ENCODE measurements around the gene GGA1. TPM values are rescaled to one million over a fixed set of nuclear protein-coding genes. Genes with fewer than 3 reads are reported as not detected.

The GGA1 gene
- total and polyA plus RNA-seq, 9 of the 15 experiments (the other 6 are each of a cell fraction or from before 2014, with no cell fraction given): 1.5 to 69.5 (median 31.6) TPM

GRCh38 chr22:37663521-37664140, 55.0 kb downstream of the GGA1 start:
- Histone ChIP-seq H4K20me1 (replicated peaks; ENCODE audit: control insufficient read depth, insufficient read depth, low read length) (peaks cover 17% of the 10 kb centered on the region), H3K4me2 (ENCODE audit: insufficient read depth, low read length) (no peak overlapping the region), H3K9ac (ENCODE audit: insufficient read depth in 1 of 2, low read depth in 2 of 2, low read length in 2 of 2) (peak overlapping the region in 1 of 2 experiments; percentile 58; a peak in 1 of 4 replicates), H3K27me3 (ENCODE audit: control insufficient read depth in 2 of 2, insufficient read depth in 2 of 2, low read length in 2 of 2) (no peaks in the 10 kb centered on the region), H3K36me3 (ENCODE audit: control insufficient read depth, insufficient read depth, low read length) (peaks cover 60% of the 10 kb centered on the region; the same call in 2 of the 3 replicates), H2AFZ (ENCODE audit: low read depth, low read length) (no peak overlapping the region), H3K9me3 (replicated peaks; ENCODE audit: control insufficient read depth, insufficient read depth, low read depth, low read length) (no peaks in the 10 kb centered on the region), H3K9me1 (ENCODE audit: control insufficient read depth, insufficient read depth, low read length) (peaks cover 4% of the 10 kb centered on the region), H3K79me2 (ENCODE audit: control insufficient read depth, insufficient read depth, low read length) (peaks cover 68% of the 10 kb centered on the region), H3K27ac (ENCODE audit: extremely low read depth, low read depth, low read length) (no peak overlapping the region), H3K4me1 (replicated peaks in 1 of 2; ENCODE audit: control insufficient read depth in 2 of 2, insufficient read depth in 2 of 2, low read length in 2 of 2) (peaks cover 18 to 35% of the 10 kb centered on the region in 2 experiments), H3K4me3 (no peak overlapping the region)
- FAIRE-seq (no peak), ATAC-seq (no peak), DNase-seq (ENCODE audit: extremely low read depth in 1 of 4, low spot score in 3 of 4) (no peak)
- no TSS peak for BruUV-seq (replicated peaks)
- WGBS (ENCODE audit: insufficient coverage, low coverage, missing lambda C conversion rate): 95% methylated on average over 12 of the region's 16 CpGs
- TF ChIP-seq NFXL1 (CRISPR knock-in tag; IDR thresholded peaks at IDR 0.05): no peak
- TF ChIP-seq MCM5 (IDR thresholded peaks at IDR 0.05; ENCODE audit: low read depth): no peak
- TF ChIP-seq E2F3 (CRISPR knock-in tag; IDR thresholded peaks at IDR 0.05): no peak
- no peak for TF ChIP-seq LEF1 (IDR thresholded peaks at IDR 0.05)
- no peak for TF ChIP-seq CCAR2 (IDR thresholded peaks at IDR 0.05; ENCODE audit: low read depth, low read length)
- no peak for TF ChIP-seq MAFF (IDR thresholded peaks at IDR 0.05; ENCODE audit: low read length)
- no peak for TF ChIP-seq CEBPG (CRISPR knock-in tag; IDR thresholded peaks at IDR 0.05)
- no peak for TF ChIP-seq CEBPG (tag; conservative IDR thresholded peaks at IDR 0.05 in 1 of 2, IDR thresholded peaks at IDR 0.05 in 1 of 2)
- no peak for TF ChIP-seq HNRNPL (IDR thresholded peaks at IDR 0.05; ENCODE audit: low read depth, low read length)
- TF ChIP-seq HDGF (IDR thresholded peaks at IDR 0.05): no peak
- no peak for TF ChIP-seq HNRNPUL1 (IDR thresholded peaks at IDR 0.05; ENCODE audit: low read length)
- TF ChIP-seq MEF2A (IDR thresholded peaks at IDR 0.05; ENCODE audit: control insufficient read depth, low read depth, low read length): no peak
- TF ChIP-seq PCBP1 (IDR thresholded peaks at IDR 0.05; ENCODE audit: low read depth, low read length, poor library complexity, severe bottlenecking): no peak
- no peak for TF ChIP-seq STAG1 (CRISPR knock-in tag; IDR thresholded peaks at IDR 0.05; ENCODE audit: borderline replicate concordance)
- no peak for TF ChIP-seq TRIM25 (IDR thresholded peaks at IDR 0.05; ENCODE audit: borderline replicate concordance)
- TF ChIP-seq CAMTA2 (CRISPR knock-in tag; conservative IDR thresholded peaks at IDR 0.05): no peak
- no peak for TF ChIP-seq IRF1 (CRISPR knock-in tag; IDR thresholded peaks at IDR 0.05; ENCODE audit: borderline replicate concordance)
- TF ChIP-seq BRF1 (IDR thresholded peaks at IDR 0.05; ENCODE audit: borderline replicate concordance, extremely low read depth, insufficient read length): no peak
- no peak for TF ChIP-seq ZNF436 (CRISPR knock-in tag; IDR thresholded peaks at IDR 0.05)
- TF ChIP-seq CHD1 (IDR thresholded peaks at IDR 0.05; ENCODE audit: low read length): no peak
- in situ Hi-C loops (cut with MboI): no loop called here
- POLR2A ChIA-PET: no interaction called here
- CTCF ChIA-PET (ENCODE audit: low intra/inter-chr PET ratio): no interaction called here
- intact Hi-C loops (cut with micrococcal nuclease): no loop called here

Data from K562 (cell line).